Measurements from ENCODE around the gene SH3TC1.

DNA sequence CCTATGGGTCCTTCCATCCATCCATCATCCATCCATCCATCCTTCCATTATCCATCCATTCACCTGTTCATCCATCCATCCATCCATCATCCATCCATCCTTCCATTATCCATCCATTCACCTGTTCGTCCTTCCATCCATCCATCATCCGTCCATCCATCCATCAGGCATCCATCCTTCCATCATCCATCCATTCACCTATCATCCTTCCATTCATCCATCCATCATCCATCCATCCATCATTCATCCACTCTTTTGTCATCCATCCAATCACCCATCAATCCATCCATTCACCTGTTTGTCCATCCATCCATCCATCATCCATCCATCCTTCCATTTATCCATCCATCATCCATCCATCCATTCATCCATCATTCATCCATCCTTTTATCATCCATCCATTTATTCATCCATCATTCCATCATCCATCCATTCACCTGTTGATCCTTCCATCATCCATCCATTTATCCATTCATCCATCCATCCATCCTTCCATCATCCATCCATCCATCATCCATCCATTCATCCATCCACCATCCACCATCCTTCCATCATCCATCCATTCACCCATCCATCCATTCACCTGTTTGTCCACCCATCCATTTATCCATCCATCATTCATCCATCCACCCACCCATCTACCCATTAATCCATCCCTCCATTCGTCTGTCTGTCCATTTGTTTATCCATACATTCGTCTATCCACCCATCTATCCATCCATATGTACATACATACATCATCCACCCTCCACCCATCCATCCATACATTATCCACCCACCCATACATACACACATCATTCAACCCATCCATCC is 34.8 kb downstream of the SH3TC1 start:
- TF ChIP-seq, protein P1, sequence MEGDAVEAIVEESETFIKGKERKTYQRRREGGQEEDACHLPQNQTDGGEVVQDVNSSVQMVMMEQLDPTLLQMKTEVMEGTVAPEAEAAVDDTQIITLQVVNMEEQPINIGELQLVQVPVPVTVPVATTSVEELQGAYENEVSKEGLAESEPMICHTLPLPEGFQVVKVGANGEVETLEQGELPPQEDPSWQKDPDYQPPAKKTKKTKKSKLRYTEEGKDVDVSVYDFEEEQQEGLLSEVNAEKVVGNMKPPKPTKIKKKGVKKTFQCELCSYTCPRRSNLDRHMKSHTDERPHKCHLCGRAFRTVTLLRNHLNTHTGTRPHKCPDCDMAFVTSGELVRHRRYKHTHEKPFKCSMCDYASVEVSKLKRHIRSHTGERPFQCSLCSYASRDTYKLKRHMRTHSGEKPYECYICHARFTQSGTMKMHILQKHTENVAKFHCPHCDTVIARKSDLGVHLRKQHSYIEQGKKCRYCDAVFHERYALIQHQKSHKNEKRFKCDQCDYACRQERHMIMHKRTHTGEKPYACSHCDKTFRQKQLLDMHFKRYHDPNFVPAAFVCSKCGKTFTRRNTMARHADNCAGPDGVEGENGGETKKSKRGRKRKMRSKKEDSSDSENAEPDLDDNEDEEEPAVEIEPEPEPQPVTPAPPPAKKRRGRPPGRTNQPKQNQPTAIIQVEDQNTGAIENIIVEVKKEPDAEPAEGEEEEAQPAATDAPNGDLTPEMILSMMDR (IDR thresholded peaks at IDR 0.05; ENCODE audit: low read depth, low read length, poor library complexity, severe bottlenecking), result no peak
- no peak for TF ChIP-seq EZH2phosphoT487 (IDR thresholded peaks at IDR 0.05; ENCODE audit: borderline replicate concordance, low read length)
